AG04450 (cell line): ENCODE data around the gene MRPL10. TPM values are rescaled to one million over a fixed set of nuclear protein-coding genes. Genes with fewer than 3 reads are reported as not detected.

Experiments
- CTCF ChIA-PET: fragments of 300-600, 350-600 bp; formaldehyde crosslinking; extraction: SDS; loops from one replicate; lab custom pipeline; 2022; ENCODE audit warnings: antibody characterized with exemption, inconsistent platforms; lab: Charles Lee
- POLR2A ChIA-PET: fragments of 350-600 bp; formaldehyde crosslinking; extraction: SDS; loops from one replicate; lab custom pipeline; 2021; ENCODE audit warnings: antibody characterized with exemption, inconsistent platforms; lab: Yijun Ruan, JAX
- DNase-seq: peaks from one replicate; pipeline ENCODE4 v3.0.0-alpha.2; 2011; ENCODE audit warnings: low read depth, low spot score
- H3K27ac ChIP-seq: one replicate; pipeline ENCODE4 v1.5.1; 2012; ENCODE audit warnings: low read depth, low read length, control low read depth
- H3K27me3 ChIP-seq: one replicate; pipeline ENCODE4 v1.6.0; 2012; ENCODE audit warnings: low read length; ENCODE audit not compliant: control insufficient read depth, insufficient read depth
- H3K4me3 ChIP-seq: 2 replicates; pipeline ENCODE4 v1.5.1; 2011; ENCODE audit warnings: mild to moderate bottlenecking, low read depth, low read length, control low read depth
- H3K9me3 ChIP-seq: 2 replicates; pipeline ENCODE4 v1.5.1; 2012; ENCODE audit warnings: low read length; ENCODE audit not compliant: control insufficient read depth, insufficient read depth
- polyA plus RNA-seq: library from polyadenylated mRNA; depleted of rRNA; stranded (reverse); fragments of >200 nt; gene quantifications from 2 replicates; pipeline ENCODE4 v1.2.3, GENCODE V29; 2011
- TF ChIP-seq, protein P1 (sequence below): IDR thresholded peaks from 2 replicates; pipeline ENCODE4 v1.5.1; 2011; ENCODE audit warnings: low read depth, low read length, control low read depth, inconsistent platforms

Gene MRPL10
- polyA plus RNA-seq, 1 experiment, result 64.4 TPM

DNA sequence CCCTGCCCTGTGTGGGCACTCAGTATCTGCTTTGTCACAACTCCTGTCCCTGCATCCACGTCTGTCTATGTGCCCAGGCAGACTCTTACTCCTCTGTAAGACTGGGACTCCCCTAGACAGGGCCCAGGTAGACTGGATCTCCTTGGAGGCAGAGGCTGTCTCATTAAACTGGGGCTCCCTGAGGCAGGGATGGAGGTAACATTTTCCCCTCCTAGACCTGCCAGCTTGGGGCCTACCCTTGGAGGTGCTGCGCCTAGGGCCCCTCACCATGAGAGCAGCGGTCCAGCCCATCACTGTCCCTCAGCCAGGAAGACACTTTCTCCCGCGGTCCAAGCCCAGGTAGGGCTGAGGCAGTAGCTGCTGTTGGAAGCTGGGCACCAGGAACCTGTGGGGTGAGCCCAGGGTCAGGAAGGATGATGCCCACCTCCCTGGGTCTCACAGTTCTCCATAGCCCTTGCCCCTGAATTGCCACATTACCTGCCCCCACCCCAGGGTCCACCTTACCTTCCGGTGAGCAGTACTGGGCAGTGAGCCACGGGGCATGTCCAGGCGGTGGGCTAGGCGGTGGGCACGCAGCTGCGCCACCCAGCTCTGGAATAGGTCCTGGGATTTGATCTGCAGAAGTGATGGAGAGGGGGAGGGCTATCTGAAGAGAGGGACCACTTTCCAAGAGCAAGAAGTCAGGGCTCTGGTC lies 13.2 kb downstream of the MRPL10 start:
- Histone ChIP-seq H3K27me3 (no peaks in the 10 kb centered on the region), H3K4me3 (no peak overlapping the region), H3K27ac (no peak overlapping the region), H3K9me3 (no peaks in the 10 kb centered on the region; the same call in 1 of the 2 replicates)
- CTCF ChIA-PET, result no interaction called here
- no peak for DNase-seq
- TF ChIP-seq, protein P1, sequence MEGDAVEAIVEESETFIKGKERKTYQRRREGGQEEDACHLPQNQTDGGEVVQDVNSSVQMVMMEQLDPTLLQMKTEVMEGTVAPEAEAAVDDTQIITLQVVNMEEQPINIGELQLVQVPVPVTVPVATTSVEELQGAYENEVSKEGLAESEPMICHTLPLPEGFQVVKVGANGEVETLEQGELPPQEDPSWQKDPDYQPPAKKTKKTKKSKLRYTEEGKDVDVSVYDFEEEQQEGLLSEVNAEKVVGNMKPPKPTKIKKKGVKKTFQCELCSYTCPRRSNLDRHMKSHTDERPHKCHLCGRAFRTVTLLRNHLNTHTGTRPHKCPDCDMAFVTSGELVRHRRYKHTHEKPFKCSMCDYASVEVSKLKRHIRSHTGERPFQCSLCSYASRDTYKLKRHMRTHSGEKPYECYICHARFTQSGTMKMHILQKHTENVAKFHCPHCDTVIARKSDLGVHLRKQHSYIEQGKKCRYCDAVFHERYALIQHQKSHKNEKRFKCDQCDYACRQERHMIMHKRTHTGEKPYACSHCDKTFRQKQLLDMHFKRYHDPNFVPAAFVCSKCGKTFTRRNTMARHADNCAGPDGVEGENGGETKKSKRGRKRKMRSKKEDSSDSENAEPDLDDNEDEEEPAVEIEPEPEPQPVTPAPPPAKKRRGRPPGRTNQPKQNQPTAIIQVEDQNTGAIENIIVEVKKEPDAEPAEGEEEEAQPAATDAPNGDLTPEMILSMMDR, result no peak
- POLR2A ChIA-PET, result no interaction called here

DNA sequence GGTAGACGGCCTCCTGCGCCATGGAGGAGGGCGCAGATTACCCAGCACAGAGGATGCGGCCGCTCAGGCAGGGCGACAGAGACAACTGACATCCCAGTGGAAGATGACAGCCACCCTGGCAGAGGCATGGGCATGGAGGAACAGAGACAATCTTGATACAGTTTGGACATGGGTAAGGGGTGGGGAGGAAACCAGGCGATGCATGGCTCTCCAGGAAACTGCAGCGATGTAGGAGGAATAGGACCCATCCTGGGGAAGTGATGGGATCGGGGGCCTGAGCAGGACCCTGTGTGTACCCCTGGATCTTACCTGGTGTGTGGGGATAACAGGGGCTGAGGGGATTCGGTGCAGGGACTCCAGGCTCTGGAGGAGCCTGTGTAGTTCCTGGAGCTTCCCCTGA lies 14.4 kb downstream of the MRPL10 start:
- Histone ChIP-seq H3K9me3 (no peaks in the 10 kb centered on the region; the same call in 1 of the 2 replicates), H3K27me3 (no peaks in the 10 kb centered on the region), H3K27ac (no peak overlapping the region), H3K4me3 (no peak overlapping the region)
- TF ChIP-seq, protein P1, result no peak
- POLR2A ChIA-PET, result no interaction called here
- DNase-seq, result no peak
- CTCF ChIA-PET, result no interaction called here

DNA sequence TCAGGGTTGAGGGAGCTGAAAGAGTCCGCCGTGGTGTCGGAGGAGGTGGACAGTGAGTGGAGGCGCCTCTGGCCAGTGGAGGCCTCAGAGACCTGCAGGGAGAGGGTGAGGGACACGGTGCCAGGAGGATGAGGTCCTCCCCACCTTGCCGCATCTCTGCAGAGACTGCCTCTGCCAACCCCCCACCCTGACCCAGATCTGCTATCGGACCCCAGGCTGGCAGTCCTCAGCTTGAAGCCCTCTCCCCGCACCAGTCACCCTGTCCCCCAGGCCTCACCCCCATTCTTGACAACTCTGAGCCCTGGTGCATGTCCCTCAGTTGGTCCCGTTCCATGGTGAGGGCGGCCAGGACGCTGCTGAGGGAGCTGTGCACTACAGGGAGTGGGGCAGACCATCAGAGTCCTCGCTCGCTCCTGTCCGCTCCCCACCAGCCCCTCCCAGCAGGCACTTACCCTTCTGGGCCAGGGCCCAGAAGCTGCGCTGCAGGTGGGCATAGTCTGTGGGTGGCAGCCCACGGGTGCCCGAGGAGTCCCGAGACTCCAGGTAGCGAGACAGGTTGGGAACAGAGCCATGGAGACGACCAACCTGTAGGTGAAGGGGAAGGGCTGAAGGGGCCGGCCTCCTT lies 15.1 kb downstream of the MRPL10 start:
- no peaks in the 10 kb centered on the region; the same call in 1 of the 2 replicates for H3K9me3 ChIP-seq
- TF ChIP-seq, protein P1, result no peak
- H3K27ac ChIP-seq, result no peak overlapping the region
- DNase-seq, result no peak
- ChIA-PET POLR2A (no interaction called here), CTCF (no interaction called here)
- H3K4me3 ChIP-seq, result no peak overlapping the region
- H3K27me3 ChIP-seq, result no peaks in the 10 kb centered on the region

- no peaks in the 10 kb centered on the region; the same call in 1 of the 2 replicates for H3K9me3 ChIP-seq
- H3K27me3 ChIP-seq, result no peaks in the 10 kb centered on the region
- TF ChIP-seq, protein P1, result no peak
- ChIA-PET CTCF (no interaction called here), POLR2A (no interaction called here)
- H3K4me3 ChIP-seq, result no peak overlapping the region
- DNase-seq, result no peak
- no peak overlapping the region for H3K27ac ChIP-seq
Measured at GRCh38 chr17:47815106-47815918, 16.0 kb downstream of the MRPL10 start.
